Measurements from ENCODE around the gene OBSL1.

Gene OBSL1

GRCh38 chr2:219565130-219566080 is 5.9 kb downstream of the OBSL1 start:
- no peak for DNase-seq

- no peak for DNase-seq
These were observed 7.9 kb downstream of the OBSL1 start for GRCh38 chr2:219563271-219563928.

- no peak for DNase-seq
These were observed 9.0 kb downstream of the OBSL1 start for GRCh38 chr2:219562049-219563020.

GRCh38 chr2:219561179-219562048 is 9.9 kb downstream of the OBSL1 start:
- no peak for DNase-seq

- DNase-seq, result no peak
These were observed 10.5 kb downstream of the OBSL1 start for GRCh38 chr2:219560893-219561178.

GRCh38 chr2:219560037-219560892 is 11.1 kb downstream of the OBSL1 start:
- DNase-seq, result peak; percentile 31

- no peak for DNase-seq
These were observed 12.0 kb downstream of the OBSL1 start for GRCh38 chr2:219559156-219559915.

- DNase-seq, result no peak
These were observed 13.3 kb downstream of the OBSL1 start for GRCh38 chr2:219557791-219558785.

- no peak for DNase-seq
These were observed 14.0 kb downstream of the OBSL1 start for GRCh38 chr2:219557320-219557719.

GRCh38 chr2:219556413-219556812 is 14.9 kb downstream of the OBSL1 start:
- no peak for DNase-seq

GRCh38 chr2:219555956-219556355 is 15.4 kb downstream of the OBSL1 start:
- no peak for DNase-seq

- no peak for DNase-seq
These were observed 17.0 kb downstream of the OBSL1 start for GRCh38 chr2:219554350-219554749.

GRCh38 chr2:219553463-219553963 is 17.8 kb downstream of the OBSL1 start:
- DNase-seq, result no peak

- DNase-seq, result no peak
These were observed 18.2 kb downstream of the OBSL1 start for GRCh38 chr2:219553168-219553417.

GRCh38 chr2:219552382-219553167 is 18.8 kb downstream of the OBSL1 start:
- DNase-seq, result peak; percentile 79

GRCh38 chr2:219551441-219552381 is 19.6 kb downstream of the OBSL1 start:
- peak; percentile 17 for DNase-seq

GRCh38 chr2:219549619-219550018 is 21.7 kb downstream of the OBSL1 start:
- no peak for DNase-seq

Data from CD4-positive, alpha-beta T cell treated with Interleukin-21 for 1 hour (primary cell).